ENCODE data around the gene EPPIN.
A peak's percentile ranks its signal among the peaks of the same experiment; 100 is the strongest.

Gene EPPIN

DNA sequence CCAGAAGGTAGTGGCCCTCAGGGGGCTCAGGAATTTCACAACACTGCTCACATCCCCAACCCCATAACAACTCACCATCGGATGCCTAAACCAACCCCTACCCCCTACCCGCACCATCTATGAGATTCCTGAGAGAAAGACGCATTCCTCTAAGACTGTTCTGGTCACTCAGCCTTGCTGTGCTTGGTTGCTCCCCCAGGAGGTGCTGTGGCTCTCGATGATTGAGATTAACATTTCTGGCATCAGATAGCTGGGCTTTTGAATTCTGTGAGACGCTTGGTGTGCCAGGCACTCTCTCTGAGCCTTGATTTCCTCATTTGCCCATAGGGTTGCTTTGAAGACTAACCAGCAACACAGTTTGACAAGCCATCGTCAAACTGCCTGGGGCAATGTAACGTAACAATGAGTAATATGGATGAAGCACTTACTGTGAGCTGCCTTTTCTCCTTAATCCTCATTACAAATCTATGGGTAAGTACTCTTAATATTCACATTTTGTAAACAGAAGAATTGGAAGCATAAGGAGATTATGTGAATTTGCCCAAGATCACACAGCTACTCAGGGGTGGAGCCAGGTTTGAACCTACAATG lies 8.9 kb downstream of the EPPIN start:
- DNase-seq (ENCODE audit: low read depth), result no peak

DNA sequence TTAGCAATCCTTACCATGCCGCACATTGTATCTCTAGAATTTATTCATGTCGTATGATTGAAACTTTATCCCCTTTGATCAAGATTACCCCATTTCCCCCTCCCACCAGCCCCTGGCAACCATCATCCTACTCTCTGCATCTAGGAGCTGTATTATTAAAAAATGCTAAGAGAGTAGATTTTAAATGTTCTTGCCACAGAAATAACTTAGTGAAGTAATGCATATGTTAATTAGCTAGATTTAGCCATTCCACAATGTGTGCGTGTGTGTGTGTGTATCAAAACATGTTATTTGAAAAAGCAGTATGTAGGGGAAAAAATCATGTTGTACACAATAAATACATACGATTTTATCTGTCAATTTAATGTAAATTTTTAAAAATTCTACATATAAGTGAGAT lies 19.9 kb downstream of the EPPIN start:
- no peak for DNase-seq (ENCODE audit: low read depth)

DNA sequence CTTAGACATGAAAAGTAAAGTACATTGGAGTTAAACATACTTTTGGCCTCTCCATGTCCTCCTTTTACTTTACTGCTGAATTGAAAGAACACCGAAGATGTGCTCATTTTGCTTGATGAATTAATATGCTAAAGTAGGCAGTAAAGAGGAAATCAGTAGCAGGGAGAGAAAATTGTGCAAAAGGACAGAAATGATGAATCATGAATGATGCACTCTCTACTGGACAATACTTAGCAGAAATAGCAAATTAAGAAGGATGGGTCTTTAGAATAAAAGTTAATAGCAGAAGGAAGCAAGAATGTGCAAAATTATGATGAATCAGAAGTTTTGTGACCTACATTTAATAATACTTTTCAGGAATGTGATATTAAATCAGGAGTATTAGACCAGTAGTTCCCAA lies 23.4 kb downstream of the EPPIN start:
- no peak for DNase-seq (ENCODE audit: low read depth)

DNA sequence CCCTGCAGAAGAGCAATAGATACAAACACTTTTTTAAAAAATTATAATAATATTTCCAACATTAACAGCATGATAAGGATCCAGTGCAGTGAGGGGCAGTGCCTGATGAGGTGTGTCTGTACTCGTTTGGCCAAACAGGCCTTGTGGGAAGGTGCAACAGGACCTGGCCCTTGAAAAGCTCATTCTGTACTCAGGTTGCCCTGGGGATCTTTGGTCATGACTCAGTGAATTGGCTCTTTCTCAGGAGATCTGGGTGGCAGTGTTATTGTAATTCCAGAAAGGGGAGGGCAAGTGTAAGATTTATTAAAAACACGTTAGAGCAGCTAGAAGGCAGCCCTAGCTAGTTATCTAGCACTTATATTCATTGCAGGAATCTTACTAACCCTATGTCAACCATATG lies 28.9 kb downstream of the EPPIN start:
- DNase-seq (ENCODE audit: low read depth), result no peak

DNA sequence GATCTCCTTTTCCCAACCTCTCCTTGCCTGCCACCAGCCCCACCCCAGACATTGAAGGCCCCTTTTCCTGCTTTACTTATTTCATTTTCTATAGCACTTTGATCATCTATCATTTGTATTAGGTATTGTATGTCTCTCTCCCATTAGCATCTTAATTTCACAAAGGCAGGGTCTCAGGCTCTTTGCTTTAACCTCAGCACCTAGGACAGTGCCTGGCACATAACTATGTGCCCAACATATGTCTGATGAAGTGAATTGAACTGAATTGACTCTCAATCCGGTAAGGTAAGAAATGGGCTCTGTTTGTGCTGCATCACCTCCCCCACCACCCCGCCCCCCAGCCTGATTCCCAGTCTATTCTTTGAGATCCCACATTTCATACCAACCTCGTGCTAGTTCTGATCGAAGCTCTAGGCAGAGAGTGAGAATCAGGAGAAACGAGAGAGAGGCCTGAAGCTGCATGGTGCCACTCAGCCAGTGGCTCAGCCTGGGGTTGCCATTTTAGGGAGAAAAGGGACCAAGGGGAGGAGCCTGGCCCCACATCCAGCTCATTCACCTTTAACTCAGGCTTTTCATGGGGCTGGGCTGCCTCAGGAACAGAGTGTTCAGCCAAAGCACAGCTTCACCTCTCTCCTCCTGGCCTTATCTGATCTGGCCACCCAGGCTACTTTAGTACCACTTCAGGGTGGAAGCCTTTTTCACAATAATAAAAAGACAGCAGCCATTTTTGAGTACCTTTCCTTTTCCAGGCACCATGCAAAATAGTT lies 31.9 kb downstream of the EPPIN start, which contains the start of gene SPINT3:
Gene SPINT3 (minus strand): TSS at position 476 of the 767 bp plus-strand sequence. CDS start 14 bp downstream, at position 462.
- no peak for DNase-seq (ENCODE audit: low read depth)

DNA sequence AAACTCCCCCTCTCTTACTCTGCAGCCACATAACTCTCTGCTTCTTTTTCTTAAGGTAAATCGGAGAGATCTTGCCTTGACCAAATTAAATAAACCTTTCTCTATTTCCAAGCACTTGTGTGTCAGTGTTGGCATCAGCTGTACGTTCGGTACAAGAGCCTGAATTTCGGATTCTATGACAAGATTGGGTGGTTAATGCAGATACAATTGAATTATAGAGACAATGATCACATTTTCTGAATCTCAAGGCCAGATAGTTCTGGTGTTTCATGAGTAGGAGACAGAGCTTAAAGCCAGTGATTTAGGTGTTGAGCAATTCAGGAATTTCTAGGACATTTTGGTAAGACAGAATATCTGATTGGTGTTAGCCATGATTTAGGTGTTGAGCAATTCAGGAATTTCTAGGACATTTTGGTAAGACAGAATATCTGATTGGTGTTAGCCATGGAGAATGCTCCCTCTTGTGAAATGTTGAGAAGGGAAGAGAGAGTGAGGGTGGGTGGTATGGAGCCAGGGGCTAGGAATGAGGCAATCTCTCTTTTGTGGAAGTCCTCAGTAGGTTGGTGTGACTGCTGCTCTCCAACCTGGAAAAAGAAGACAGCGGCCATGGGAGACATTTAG lies 36.8 kb downstream of the EPPIN start:
- DNase-seq (ENCODE audit: low read depth), result no peak

DNA sequence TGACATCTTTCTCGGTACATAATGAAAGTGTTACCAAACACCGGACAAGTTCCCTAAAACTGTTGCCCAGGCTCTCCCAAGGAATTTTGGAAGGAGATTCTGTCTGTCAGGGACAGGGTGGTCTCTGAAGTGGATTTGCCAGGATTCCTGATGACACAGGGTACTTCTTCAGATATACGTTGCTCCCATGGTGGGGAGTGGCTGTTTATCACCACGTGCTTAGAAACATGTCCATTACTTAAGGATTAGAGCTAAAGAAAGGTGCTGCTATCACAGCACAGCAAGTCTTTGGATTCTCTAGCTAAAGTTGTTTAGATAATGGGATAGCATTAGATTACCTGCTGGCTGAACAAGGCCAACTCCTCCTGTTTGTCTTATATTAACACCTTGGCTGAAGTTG lies 38.1 kb downstream of the EPPIN start:
- DNase-seq (ENCODE audit: low read depth), result no peak

DNA sequence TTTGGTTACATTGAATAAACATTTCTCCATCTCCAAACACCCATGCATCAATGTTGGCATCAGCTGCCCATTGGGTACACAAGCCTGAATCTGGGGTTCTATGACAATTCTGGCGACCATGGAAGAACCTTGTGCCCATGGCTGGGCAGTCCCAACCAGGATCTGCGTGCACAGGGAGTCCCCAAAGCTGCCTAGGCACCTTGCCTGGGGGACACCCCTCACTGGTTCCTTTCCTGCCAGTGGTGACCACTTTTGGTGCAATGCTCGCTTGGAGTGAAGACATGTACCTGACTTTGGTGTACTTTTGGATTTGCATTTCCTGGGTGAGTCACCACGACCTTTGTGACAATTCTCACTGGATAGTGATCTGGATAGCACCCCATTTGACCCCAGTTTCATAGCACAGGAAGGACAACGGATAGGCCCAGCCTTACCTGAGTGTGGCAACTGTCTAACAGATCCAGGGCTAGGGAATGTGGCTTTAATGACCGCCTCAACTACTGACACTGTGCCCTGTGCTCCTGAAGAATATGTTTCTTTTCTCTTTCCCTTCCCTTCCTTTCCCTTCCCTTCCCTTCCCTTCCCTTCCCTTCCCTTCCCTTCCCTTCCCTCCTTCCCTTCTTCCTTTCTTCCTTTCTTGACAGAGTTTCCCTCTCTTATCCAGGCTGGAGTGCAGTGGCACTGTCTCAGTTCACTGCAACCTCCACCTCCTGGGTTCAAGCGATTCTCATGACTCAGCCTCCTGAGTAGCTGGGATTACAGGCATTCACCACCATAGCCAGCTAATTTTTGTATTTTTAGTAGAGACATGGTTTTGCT lies 38.9 kb downstream of the EPPIN start:
- DNase-seq (ENCODE audit: low read depth), result no peak

DNA sequence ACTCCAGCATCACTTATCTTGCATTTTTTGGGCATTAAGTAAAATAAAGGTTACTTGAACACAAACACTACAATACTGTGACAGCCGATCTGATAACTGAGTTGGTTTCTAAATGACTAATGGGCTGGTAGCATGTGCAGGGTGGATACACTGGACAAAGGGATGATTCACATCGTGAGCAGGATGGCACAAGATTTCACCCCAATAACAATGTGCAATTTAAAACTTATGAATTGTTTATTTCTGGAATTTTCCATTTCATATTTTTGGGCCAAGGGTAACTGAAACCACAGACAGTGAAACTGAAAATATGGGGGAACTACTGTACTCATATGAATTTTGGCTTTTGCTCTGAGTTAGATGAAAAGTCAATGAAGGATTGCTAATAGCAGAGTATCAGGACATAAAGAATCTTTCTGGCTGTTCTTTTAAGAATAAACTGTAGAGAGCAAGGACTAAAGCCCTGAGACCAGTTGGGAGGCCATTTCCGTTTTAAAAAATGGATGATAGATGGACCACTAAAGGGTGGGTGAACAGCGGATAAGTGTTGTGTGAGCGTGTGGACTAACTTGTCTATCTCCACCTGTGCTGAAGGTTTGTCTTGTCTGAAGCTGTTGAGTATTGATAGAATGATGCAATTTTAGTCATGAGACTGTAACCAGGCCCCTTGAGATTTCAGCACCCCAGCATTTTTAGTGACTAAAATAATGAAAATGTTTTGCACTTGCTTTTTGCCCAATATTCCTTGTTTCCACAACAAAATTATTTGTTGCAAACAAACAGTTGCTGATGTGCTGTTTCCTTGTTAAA lies 40.0 kb downstream of the EPPIN start:
- DNase-seq (ENCODE audit: low read depth), result no peak

DNA sequence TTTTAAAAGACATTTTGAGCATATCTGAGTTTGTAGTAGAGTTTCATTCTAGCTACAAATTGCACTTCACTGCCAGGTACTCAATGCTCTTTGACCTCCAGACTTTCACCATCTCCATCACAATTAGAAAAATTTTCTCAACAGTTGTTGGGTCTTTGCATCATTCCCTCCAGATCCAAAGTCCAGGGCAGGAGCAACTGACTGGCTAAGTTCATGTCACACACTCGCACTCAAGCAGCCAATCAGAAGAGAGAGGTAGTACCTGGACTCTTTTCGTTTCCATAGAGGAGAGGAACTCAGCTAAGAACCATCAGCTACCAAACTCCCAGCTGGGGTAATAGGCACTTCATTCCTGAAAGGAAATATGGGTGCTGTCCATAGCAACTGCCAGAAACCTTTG lies 40.8 kb downstream of the EPPIN start:
- no peak for DNase-seq (ENCODE audit: low read depth)

DNA sequence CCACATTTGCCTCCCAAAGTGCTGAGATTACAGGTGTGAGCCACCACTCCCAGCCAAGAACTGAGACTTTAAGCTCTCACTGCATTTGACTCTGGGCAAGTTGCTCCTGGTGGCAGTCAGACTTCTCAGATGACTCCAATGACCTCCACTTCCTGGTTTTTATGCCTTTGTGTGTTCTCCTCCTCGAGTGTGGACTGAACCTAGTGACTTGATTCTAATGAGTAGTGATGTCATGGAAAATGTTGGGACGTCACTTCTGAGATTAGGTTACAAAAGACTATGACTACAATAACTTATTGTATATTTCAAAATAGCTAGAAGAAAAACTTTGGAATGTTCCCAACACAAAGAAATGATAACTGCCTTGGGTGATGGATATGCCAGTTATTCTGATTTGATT lies 43.8 kb downstream of the EPPIN start:
- no peak for DNase-seq (ENCODE audit: low read depth)

DNA sequence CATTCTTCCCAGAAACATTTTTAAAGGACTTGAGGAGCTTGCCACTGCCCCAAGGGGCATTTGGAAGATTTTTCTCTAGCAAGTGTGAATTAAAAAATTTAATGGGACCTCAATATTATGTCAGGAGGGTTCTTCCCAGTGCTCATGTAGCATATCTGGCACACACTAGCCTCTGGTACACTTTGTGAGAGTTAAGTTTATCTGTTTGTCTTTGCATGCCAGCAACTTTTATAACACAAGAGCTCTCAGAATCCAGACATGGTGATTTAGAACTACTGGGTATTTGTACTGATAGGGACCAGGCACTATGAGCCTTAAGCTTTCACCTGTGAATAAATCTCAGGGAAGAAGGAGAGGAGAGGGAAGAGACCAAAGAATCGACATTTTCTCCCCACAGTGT lies 44.6 kb downstream of the EPPIN start:
- no peak for DNase-seq (ENCODE audit: low read depth)

DNA sequence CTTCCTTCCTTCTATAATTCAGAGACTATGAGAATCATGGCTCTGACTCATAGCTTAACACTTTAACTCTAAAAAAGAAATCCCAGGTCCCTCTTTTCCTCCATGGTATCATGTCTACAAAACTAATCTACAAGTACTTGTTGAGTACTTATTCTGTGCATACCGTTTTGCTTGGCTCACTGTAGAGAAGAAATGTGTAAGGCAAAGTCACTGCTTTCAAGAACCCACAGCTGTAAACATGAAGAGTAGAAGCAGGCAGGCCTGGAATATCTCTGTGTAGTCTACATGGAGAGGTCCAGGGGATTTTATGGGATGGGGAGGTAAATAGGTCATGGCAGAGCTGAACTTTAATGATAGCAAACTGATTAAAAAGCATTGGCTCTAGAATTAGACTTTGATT lies 45.6 kb downstream of the EPPIN start:
- DNase-seq (ENCODE audit: low read depth), result no peak

DNA sequence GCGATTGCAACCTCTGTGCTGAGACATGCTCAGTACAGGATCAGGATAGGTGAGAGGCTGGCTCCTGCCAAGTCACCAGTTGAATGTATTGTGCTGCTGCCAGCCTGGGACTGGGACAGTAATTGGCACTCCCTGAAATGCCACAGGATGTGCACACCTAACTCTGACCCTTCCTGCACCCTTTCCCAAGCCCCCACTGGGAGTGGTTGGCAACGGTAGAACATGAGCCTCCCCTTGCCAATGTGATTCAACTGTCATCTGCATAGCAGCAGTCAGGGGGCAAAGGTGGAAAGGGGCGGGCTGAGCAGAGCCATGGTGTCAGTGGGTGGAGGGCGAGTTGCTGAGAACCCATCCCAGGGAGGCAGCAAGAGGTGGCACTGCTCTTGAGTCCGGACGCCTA lies 47.2 kb downstream of the EPPIN start:
- no peak for DNase-seq (ENCODE audit: low read depth)

DNA sequence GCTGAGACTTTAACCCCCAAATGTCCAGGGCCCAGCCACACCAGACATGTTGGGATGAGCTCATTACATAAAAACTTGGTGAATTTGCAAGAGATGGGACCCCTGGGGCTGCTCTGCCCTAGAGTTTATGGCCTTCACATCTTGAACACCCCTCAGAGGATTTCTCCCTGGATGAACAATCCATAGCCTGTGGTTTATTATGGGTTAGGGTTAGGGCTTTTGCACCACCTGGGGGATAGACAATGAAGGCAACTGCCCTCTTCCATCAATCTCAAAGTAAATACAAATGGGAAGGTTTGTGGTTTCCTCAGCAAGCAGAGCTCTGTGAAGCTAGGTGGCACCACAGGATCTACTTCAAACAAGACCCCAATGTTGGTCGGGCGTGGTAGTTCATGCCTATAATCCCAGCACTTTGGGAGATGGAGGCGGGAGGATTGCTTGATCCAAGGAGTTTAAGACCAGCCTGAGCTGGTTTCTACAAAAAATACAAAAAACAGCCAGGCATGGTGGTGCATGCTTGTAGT lies 49.2 kb downstream of the EPPIN start:
- DNase-seq (ENCODE audit: low read depth), result no peak

DNA sequence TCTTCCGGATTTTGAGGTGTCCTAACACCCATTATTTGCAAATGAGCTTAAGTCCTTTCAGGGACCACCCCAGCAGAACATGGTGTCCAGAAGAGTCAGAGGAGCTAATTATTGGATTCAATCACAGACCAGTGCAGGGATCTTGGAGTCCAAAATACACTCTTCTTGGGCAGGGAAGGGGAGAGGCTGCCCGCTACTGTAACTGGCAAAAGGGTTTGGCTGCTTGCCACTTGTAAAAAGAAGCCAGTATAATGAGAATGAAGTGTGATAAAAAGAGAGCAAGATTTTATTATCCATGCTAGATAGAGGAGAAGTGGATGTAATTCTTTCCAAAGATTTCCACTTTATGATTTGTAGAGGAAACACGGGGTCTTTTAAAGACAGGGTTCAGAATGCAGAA lies 51.0 kb downstream of the EPPIN start:
- no peak for DNase-seq (ENCODE audit: low read depth)

DNA sequence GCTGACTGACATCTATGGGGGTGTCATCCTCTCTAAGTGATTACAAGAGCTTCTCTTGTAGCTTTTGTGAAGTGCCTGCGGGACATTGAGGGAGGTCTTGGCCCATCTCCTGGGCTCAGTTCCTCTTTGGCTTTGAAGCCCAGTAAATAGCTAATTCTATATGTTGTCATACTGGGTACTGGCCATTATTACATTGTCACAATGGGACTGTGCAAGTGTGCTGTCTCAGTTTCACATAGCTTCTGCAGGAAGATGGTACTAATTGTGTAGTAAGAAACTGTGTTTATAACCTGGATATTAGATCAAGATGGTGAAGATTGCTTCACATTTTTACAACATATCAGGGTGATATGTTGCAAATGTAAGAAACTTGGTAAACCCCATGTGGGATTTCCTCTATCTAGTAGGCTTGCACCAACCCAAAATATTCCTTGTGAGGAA lies 51.7 kb downstream of the EPPIN start:
- peak; percentile 59 for DNase-seq (ENCODE audit: low read depth)
